Myocyte (in vitro differentiated cells): Measurements from ENCODE around the gene LEFTY1. TPM values are rescaled to one million over a fixed set of nuclear protein-coding genes. Genes with fewer than 3 reads are reported as not detected.

Source experiments
- DNase-seq: peaks from one replicate; pipeline ENCODE4 v3.0.0-alpha.2; 2012; ENCODE audit warnings: low read depth
- total RNA-seq: library from RNA; depleted of rRNA; stranded (reverse); fragments of >200 nt; gene quantifications from 2 replicates; pipeline ENCODE4 v1.2.3, GENCODE V29; 2014

LEFTY1 gene
- total RNA-seq, 1 donor from 2014 or later = 0.08 TPM

DNA sequence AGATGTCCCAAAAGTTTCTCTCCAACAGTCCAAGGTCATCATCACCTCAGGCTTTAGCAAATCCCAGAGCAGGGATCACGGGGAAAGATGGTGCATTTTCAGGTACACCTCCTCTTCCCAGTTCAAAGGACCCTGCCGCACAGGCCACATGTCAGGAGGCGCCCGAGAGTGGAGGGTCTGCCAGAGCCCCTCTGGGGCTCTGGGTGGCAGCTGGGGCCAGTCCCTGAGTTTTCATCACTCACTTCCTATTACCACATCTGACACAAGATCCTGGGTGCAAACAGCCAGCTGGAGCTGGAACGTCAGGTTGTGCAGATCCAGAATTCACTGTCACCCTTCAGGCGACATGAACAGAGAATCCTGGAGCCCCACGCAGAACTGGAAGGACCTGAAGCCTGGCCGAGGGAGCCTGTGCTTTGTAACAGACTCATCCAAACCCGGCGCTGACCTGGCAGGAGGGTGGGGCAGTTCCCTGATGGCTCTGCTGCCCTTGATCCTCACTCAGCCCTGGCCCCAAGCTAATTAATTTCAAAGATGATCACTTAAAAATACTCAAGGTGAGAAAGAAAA, 15.6 kb downstream of the LEFTY1 start:
- no peak for DNase-seq

GRCh38 chr1:225872075-225872430, 16.9 kb downstream of the LEFTY1 start:
- DNase-seq = no peak

DNA sequence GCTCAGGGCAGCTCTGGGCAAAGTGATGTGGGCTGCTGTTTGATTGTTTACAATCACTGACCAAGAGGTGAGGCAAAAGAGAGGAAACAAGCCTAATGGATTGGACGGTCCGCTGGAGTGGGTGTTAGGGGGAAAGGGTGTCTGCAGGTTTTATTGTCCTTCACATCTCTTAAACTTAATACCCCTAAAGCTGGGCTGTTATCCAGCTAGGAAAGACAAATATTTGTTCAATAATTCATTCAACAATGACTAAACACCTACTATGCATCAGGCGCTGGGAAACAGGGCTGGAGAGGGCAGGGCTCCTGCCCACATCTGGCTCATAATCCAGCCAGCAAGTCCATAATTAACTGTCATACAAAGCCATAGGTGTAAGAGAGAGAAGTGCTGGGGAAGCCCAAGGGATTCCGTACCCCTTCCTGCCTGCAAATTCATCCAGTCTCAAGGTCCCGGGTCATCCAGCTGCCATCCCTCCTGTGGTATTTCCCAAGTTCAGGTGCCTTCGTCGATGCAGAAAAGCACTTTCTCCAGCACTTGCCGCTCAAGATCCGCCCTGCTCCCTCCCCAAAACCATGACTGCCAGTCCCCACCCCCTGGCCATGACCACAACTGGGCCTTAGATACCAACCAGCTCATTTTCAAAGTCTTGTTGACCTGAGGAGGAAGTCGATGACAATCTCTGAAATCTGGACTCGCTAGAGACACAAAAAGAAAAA, 17.4 kb downstream of the LEFTY1 start:
- DNase-seq = no peak

DNA sequence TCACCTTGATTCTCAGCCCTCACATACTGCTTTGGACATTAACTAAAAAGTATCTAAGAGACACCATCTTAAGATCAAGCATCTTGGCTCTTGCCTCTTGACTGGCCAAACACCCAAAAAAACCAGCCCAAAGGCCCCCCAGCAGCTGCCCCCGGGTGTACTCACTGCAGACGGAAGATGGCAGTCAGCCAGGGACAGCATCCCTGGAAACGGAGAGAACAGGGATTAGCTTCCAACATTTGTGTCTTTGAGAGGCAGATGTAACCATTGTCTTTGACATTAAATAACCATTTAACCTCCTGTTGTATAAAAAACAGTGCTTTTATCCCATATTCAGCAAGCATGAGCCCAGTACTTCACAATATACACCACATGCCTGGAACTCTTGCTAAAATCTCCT, 18.0 kb downstream of the LEFTY1 start:
- DNase-seq = no peak

GRCh38 chr1:225868631-225869330, 20.2 kb downstream of the LEFTY1 start:
- no peak for DNase-seq

DNA sequence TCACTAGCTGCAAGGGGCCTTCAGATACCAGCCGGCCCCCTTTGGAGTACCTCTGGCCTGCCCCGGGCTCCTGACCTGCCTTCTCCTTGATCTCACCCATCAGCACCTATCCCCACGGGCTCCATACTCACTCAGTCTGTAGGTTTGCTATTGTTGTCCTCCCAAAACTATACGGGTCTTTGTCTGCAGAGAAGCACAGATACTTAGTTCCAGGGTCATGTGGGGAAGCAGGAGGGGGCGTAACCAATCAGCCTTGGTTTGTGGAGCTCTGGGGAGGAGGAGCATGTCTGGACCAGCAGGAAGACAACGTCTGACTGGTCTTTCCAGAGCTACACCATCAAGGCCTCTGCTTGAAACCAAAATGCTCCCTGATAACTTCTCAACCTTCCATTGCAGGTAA, 22.0 kb downstream of the LEFTY1 start:
- DNase-seq = no peak

DNA sequence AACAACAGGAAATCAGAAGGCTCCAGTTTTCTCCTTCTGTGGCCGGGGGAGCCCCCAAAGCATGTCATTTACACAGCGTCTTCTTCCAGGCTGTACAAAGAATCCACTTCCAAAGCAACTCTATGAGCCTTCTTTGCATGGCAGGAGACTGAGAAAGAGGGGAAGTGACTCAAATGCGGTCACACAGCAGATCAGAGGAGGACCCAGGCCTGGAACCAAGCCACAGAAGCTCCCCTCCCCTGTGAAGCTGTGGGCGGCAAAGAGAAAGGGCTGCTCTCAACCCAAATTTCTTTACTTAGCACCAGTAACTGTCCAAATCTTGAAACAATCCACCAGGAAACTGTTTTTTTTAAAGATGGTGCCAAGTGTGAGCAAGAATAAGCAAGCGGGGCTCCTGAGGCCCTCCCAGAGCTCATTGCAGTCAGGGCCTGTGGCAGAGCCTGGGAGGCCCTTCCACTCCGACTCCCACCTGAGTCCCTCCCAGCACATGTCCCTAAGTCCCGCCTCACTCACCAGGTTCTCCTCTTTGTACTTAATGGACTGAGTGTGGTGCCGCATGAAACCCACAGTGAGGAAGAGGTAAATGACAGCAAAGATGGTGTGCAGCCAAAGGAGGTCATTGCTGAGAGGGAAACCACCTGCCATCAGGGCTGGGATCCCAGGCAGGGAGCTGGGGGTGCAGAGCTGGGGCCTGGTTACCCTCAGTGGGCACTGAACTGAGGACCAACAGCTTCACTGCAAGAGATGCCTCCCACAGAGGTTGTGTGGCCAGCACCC, 22.7 kb downstream of the LEFTY1 start:
- DNase-seq = peak; percentile 17

DNA sequence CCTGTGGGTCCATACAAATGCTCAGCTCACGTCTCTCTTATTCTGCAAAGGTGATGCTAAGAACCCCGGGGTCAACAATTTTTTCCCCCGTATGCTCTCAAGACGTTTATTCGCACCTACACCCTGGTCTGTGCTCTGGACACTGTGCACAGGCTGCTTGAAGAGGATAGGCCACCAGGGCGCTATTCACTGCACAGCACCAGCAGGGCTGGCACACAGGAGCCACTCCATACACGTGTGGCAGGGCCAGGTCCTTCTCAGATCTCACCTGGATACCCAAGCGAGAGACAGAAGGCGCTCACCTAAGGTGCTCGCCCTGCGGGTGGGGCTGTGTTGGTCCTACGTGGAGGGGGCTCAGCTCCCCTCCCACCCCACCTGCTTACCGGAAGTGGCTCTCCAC, 23.4 kb downstream of the LEFTY1 start:
- no peak for DNase-seq

GRCh38 chr1:225863167-225863566, 25.8 kb downstream of the LEFTY1 start:
- DNase-seq = no peak

DNA sequence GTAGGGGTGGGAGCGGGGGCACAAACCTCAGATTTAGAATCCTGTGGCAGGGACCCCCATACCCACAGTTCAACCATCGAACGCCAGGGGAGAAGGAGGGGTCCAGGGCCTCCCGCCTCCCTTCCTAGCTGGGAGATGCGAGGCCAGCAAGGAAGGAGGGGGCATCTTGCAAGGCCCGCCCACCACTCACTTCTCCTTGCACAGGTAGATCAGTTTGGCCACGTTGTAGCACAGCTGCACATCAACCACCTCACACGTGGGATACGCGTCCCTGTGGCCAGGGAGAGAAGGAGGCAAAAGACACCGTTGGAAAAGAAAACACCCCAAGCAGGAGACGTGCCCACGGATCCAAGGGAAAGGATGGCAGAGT, 26.4 kb downstream of the LEFTY1 start:
- no peak for DNase-seq

DNA sequence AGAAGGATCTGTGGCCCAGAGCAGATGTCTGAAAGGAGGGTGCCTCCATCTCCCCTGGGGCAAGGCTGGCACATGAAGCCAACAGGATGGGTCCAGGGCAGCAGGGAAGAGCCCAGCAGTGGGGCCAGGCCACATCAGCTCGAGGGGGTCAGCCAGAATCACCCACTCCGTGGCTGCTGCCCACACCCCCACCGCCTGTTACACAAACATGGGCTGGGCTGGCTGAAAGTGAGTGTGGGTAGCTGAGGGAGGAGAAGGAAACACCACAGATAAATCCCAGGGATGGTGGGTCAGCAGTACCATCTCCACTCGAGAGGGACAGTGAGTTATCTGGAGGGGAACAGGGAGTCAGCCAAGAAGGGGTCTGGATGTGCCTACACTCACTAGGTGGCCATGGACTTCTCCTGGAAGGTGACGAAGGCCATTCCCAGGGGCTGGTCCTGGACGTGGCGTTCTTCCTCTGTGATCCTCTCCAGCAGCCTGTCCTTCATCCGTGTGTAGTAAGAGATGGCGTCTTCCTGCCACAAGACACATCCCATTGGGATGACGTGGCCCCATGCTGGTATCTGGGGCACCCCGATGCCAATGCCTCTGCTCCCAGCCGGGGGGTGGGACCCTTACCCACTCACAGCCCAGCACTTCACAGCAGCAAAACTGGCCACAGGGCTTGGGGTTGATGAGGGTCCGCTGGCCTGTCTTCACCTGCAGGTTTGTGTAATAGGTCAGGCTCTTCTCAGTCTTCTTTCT, 26.9 kb downstream of the LEFTY1 start:
- DNase-seq = no peak

DNA sequence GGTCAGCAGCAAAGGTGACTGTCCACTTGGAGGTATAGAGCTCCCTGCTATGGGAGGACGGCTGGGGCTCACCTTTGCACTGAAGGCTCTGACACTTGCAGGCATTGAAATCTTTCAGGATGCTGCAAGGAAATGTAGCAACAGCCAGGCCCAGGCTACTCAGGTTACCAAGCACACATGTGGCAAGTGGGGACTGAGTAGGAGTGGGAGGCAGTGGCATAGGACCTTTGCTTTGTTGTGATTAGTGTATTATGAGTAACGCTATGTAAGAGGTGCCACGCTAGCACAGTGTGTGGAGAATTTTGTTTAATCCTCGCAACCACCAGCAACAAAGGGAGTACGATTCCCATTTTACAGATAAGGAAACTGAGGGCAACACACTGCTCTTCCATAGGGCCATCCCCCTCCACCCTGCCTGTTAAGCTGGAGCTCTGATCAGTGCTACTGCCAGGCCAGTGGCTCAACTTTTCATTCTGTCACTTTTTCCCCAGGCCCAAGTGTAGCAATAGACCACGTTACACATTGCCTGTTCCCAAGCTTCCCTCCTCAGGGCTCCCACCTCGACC, 28.0 kb downstream of the LEFTY1 start:
- DNase-seq = no peak

DNA sequence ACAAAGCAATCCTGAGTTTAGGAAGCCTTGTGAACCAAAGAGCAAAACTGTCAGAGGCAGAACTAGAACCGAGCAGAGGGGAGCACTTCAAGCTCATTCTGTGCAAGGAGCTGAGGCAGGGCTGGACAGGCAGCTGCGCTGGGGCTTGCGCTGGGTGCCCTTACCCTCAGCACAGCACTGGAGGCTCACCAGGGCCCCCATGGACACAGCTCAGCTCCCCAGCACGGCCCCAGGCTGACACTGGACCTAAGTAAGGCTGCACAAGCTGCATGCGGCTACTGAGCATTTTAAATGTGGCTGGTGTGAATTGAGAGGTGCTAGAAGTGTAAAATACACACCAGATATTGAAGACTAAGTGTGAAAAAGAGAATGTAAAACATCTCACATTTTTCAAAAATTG, 28.8 kb downstream of the LEFTY1 start:
- no peak for DNase-seq

GRCh38 chr1:225859151-225859550, 29.8 kb downstream of the LEFTY1 start:
- DNase-seq = no peak

DNA sequence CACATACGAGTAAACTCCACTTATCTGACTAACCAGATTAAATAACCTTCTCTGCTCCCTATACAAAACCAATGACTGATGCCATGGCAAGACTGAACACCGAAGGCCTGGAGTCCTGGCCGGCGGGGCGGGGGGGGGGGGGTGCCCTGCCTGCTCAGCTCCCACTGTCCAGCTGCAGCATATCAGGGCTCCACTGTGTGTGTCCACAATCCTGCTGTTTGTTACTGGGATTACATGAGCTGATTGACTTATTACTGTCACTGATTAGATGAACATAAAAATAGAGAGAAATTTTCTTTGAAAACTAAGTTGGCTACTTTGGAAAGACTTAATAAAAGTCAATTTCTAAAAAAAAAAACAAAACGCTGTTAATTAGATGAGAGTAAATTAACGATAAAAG, 31.7 kb downstream of the LEFTY1 start:
- DNase-seq = no peak

DNA sequence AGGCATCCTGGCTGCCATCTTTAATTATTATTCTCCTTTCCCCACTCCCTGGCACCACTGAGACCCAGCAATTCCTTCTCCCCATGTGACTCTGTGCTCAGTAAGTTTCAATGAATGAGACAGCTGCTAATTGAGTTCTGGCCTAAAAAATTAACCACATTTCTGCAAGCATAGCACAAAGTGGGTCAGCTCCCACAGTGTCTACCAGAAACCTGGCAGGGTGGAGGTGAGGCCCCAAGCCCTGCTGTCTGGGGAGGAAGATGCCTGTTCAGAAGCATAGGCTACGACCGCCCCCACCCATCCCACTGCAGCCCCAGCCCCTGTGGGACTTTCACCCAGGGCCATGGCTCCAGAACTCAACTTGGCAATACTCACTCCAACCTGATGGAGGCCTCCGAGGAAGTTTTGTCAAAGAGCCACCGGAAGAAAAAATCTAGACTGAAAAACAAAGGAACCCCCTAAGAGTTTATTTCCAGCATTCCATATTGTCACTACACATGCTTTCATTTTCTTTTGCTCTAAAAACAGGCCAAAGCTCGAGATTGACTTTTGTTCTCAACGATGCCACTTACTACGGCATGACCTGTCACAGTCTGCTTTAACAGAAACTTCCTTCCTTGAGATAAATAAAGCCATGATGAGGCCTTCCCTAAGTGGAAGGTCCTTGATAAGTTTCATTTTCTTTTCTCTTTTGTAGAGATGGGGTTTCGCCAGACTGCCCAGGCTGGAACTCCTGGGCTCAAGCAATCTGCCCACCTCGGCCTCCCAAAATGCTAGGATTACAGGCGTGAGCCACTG, 33.2 kb downstream of the LEFTY1 start:
- no peak for DNase-seq

DNA sequence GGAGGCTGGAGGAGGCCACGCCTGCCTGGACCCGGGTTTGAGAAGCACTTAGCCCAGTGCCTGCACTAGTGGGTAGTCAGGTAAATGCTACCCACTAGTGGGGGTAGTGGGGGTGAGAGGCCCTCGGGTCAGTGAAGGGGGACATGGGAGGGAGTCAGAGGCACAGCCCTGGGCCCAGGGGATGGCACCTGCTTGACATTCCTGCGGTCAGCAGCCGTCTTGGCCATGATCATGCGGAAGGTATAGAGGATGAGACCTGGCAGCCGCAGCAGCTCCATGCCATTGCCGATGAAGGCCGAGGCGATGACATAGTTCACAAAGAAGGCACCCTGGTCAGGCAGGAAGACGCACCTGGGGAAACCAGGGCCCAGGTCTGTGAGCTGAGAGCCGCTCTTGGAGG, 35.5 kb downstream of the LEFTY1 start:
- no peak for DNase-seq

GRCh38 chr1:225852413-225853124, 36.4 kb downstream of the LEFTY1 start:
- no peak for DNase-seq

GRCh38 chr1:225851805-225852204, 37.1 kb downstream of the LEFTY1 start:
- DNase-seq = no peak

DNA sequence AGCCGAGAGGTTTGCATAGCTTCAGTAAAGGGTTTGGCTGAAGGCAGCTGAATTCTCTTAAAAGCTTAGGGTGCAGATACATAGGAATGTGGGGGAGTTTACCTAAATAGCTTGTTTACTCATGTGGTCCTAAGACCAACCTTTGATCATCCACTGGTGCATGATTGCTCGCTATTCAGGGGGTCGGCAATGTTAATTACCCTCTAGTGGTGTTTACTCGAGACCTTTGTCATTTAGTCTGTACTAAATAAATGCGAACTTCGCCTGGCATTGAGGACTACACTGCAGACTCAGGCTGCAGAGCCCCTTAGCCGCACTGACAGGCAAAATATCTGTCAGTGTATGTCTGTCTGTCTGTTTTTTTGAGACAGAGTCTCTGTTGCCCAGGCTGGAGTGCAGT, 38.6 kb downstream of the LEFTY1 start:
- no peak for DNase-seq
